ENCODE results near the gene NRDC.
"Not testable (repeated sequence)": the region's sequence is repeated elsewhere in the genome, so short reads cannot be mapped to it uniquely, and the experiment has no call there.

NRDC gene

GRCh38 chr1:51877434-51878307, 856 bp downstream of the NRDC start:
- peak; percentile 15 for DNase-seq

- no peak for DNase-seq
Measured at GRCh38 chr1:51875836-51876235, 2.7 kb downstream of the NRDC start.

DNA sequence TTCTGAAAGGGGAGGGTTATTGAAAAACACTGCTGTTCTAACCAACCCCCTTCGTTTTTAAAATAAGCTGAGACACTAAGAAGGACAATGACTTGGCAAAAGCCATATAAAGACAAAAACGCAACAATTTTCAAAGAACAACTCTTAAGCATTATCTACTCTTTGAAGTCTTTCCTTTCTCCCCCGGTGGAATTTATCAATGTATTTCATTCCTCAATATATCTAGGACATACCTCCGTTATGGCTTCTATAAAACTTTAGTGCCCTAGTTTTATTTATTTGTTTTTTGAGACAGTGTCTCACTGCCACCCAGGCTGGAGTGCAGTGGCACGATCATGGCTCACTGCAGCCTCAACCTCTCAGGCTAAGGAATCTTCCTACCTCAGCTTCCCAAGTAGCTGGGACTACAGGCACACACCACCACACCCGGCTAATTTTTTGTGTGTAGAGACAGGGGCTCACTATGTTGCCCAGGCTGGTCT, 3.2 kb downstream of the NRDC start:
- no peak for DNase-seq

GRCh38 chr1:51873270-51873669, 5.3 kb downstream of the NRDC start:
- DNase-seq = not testable (repeated sequence)

- no peak for DNase-seq
Measured at GRCh38 chr1:51871351-51871975, 7.1 kb downstream of the NRDC start.

- DNase-seq = no peak
Measured at GRCh38 chr1:51870603-51871350, 7.8 kb downstream of the NRDC start.

GRCh38 chr1:51867479-51868232, 10.9 kb downstream of the NRDC start:
- no peak for DNase-seq

DNA sequence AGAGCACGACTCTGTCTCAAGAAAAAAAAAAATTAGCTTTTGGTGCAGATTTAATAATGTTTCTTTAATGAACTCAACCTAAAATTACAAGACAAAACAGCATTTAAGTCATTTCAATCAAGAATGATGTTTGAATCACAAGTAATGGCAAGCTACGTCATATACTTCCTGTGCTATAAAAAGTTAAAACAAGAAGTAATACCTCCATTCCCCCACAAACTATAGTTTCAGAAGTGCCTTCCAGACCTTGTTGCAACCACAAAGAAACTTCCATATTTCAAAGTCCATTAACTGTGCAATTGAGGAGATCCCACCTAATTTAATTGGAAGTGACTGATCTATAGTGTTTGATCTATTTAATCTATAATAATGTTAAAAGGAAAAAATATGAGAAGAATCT, 15.1 kb downstream of the NRDC start:
- no peak for DNase-seq

DNA sequence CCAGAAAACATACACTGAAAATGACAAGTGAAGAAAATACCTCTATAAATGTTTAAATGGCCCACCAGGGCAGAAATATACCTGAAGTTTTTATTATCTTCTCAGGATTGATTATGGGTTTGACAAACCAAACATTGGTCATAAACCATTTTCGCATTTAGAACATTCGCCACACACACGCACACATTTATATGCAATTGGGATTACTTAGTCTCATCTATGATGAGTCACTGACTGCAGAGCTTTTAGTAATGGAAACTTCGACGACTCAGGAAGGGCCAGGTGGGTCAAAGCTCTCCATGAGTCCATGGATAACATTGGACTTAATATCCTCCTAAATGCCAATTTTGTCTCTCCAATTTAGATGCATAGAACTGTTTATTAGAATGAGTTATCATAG, 16.9 kb downstream of the NRDC start:
- peak; percentile 12 for DNase-seq

- DNase-seq = no peak
Measured at GRCh38 chr1:51859735-51860134, 18.8 kb downstream of the NRDC start.

DNA sequence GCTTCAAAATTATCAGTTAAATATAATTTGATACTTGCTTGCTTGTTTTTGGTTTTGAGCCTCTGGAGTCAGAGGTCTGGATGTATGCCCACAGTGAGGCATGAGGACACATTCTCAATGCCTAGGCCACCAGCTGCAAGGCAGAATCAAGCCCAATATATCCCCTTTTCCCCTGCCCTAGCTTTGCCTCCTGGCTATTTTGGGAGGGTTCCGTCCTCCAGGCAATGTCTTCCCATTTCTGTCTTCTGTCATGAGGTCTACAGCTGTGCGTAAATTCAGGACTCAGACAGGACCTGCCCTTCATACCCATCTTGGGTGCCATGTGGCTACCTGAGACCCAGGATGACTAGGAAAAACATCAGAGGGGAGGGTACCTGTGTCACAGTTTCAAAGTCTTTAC, 19.2 kb downstream of the NRDC start:
- no peak for DNase-seq

GRCh38 chr1:51858892-51859291, 19.6 kb downstream of the NRDC start:
- no peak for DNase-seq

GRCh38 chr1:51856745-51857144, 21.8 kb downstream of the NRDC start:
- DNase-seq = no peak

GRCh38 chr1:51855624-51856023, 22.9 kb downstream of the NRDC start:
- no peak for DNase-seq

GRCh38 chr1:51853360-51853759, 25.2 kb downstream of the NRDC start:
- DNase-seq = no peak

DNA sequence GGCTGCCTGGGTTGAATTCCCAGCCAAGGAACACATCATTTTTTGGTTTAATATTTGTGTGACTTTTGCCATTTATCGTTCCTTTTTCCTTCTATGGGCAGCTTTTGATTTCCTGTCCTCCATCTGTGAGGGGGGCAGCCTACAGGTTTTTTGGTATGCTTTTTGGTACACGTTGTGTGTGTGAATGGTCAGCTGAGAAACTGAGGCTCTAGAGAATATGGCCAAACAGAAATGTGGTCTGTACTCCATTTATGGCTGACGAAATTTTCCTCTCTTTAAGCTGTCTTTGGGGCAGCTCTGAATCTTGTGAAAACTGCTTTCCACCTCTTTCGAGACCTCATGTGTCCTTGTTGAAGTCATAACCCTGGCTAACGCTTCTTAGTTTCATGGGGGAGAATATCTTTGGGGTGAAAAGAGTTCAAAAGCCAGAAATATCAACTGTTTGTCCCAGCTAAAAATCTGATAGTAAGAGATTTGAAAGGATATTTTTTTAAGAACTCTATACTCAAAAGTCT, 26.6 kb downstream of the NRDC start:
- no peak for DNase-seq

- no peak for DNase-seq
Measured at GRCh38 chr1:51850420-51851223, 27.9 kb downstream of the NRDC start.

DNA sequence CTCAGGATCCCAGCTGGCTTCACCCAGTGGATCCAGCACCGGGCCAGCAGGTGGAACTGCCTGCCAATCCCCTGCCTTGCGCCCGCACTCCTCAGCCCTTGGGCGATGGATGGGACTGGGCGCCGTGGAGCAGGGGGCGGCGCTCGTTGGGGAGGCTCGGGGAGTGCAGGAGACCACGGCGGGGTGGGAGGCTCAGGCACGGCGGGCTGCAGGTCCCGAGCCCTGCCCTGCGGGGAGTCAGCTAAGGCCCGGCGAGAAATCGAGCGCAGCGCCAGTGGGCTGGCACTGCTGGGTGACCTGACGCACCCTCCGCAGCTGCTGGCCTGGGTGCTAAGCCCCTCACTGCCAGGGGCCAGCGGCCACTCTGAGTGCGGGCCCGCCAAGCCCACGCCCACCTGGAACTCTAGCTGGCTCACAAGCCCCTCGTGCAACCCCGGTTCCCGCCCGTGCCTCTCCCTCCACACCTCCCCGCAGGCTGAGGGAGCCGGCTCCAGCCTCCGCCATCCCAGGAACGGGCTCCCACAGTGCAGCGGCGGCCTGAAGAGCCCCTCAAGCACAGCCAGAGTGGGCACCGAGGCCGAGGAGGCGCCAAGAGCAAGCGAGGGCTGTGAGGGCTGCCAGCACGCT, 31.1 kb downstream of the NRDC start:
- no peak for DNase-seq

- peak; percentile 37 for DNase-seq
Measured at GRCh38 chr1:51843948-51844347, 34.6 kb downstream of the NRDC start.

GRCh38 chr1:51842261-51842660, 36.3 kb downstream of the NRDC start:
- no peak for DNase-seq

All from stimulated activated CD4-positive, alpha-beta T cell treated with anti-CD3 and anti-CD28 coated beads, Interleukin-1b, Interleukin-23, amount 100 ng/mL, for 48 hours (primary cell).